ENCODE results near the gene TENM4.

DNA sequence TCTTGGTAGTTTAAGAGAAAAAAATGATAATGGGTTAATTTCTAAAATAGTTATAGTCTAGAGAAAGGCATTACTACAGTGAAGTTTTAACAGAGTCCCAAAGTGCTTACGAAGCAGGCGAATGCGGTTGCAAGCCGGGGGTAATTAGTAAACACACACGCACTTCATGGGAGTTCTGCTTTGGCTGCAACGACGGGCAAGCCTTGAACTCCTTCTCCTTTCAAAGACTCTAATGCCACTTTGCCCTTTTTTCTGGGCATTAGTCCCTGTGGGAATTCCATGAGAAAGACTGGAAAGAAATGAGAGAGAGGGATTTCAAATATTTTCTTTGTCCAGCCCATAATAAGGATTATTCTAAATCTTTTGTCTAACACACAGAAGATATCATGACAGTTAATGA, 66.1 kb downstream of the TENM4 start:
- TF ChIP-seq POLR2A (IDR thresholded peaks at IDR 0.05): no peak
- TF ChIP-seq, protein P1, sequence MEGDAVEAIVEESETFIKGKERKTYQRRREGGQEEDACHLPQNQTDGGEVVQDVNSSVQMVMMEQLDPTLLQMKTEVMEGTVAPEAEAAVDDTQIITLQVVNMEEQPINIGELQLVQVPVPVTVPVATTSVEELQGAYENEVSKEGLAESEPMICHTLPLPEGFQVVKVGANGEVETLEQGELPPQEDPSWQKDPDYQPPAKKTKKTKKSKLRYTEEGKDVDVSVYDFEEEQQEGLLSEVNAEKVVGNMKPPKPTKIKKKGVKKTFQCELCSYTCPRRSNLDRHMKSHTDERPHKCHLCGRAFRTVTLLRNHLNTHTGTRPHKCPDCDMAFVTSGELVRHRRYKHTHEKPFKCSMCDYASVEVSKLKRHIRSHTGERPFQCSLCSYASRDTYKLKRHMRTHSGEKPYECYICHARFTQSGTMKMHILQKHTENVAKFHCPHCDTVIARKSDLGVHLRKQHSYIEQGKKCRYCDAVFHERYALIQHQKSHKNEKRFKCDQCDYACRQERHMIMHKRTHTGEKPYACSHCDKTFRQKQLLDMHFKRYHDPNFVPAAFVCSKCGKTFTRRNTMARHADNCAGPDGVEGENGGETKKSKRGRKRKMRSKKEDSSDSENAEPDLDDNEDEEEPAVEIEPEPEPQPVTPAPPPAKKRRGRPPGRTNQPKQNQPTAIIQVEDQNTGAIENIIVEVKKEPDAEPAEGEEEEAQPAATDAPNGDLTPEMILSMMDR (IDR thresholded peaks at IDR 0.05): no peak
